NCI-H2196 (cell line): ENCODE measurements around the gene CCDC146.
"Not testable (repeated sequence)": the region's sequence is repeated elsewhere in the genome, so short reads cannot be mapped to it uniquely, and the experiment has no call there.

Experiments
- DNase-seq: peaks from one replicate; lab custom pipeline; 2025; ENCODE audit not compliant: unreplicated experiment; lab: John Stamatoyannopoulos, UW

Gene CCDC146

GRCh38 chr7:77326131-77326530 is 203.7 kb downstream of the CCDC146 start:
- DNase-seq: no peak

- no peak for DNase-seq
Observed at GRCh38 chr7:77327067-77327931, 204.9 kb downstream of the CCDC146 start.

- DNase-seq: no peak
Observed at GRCh38 chr7:77327932-77328628, 205.7 kb downstream of the CCDC146 start.

GRCh38 chr7:77328669-77329068 is 206.3 kb downstream of the CCDC146 start:
- DNase-seq: no peak

GRCh38 chr7:77329466-77330168 is 207.2 kb downstream of the CCDC146 start:
- DNase-seq: no peak

GRCh38 chr7:77330169-77330882 is 207.9 kb downstream of the CCDC146 start:
- no peak for DNase-seq

- DNase-seq: peak; percentile 76
Observed at GRCh38 chr7:77331938-77332695, 209.7 kb downstream of the CCDC146 start.

- not testable (repeated sequence) for DNase-seq
Observed at GRCh38 chr7:77334039-77334438, 211.6 kb downstream of the CCDC146 start.

- peak; percentile 11 for DNase-seq
Observed at GRCh38 chr7:77335581-77335980, 213.2 kb downstream of the CCDC146 start.

GRCh38 chr7:77337456-77337990 is 215.1 kb downstream of the CCDC146 start:
- DNase-seq: no peak

- DNase-seq: no peak
Observed at GRCh38 chr7:77338260-77338659, 215.8 kb downstream of the CCDC146 start.

- no peak for DNase-seq
Observed at GRCh38 chr7:77338883-77339629, 216.6 kb downstream of the CCDC146 start.

- no peak for DNase-seq
Observed at GRCh38 chr7:77339726-77340125, 217.3 kb downstream of the CCDC146 start.
